K562 (cell line): ENCODE data around the gene DRD1. TPM values are rescaled to one million over a fixed set of nuclear protein-coding genes. Genes with fewer than 3 reads are reported as not detected.

Experiments
- ATAC-seq: fragments of 200-7000 bp; cut with Tn5 transposase; 3 replicates; pipeline ENCODE4 v1.9.1; 2020; ENCODE audit warnings: moderate library complexity
- BruUV-seq: library from RNA; stranded (reverse); fragments of 400-500 nt; replicated peaks from 2 replicates; lab custom pipeline; 2021; lab: Mats Ljungman, UMichigan
- CTCF ChIA-PET: fragments of 300-600 bp; formaldehyde crosslinking; extraction: SDS; loops from one replicate; lab custom pipeline; 2021; ENCODE audit warnings: low intra/inter-chr PET ratio; lab: Yijun Ruan, JAX
- POLR2A ChIA-PET: fragments of 300-600, 350-650 bp; sonication (Branson Sonifier 250); formaldehyde crosslinking; extraction: SDS; loops from one replicate; lab custom pipeline; 2021; ENCODE audit warnings: antibody characterized with exemption, inconsistent platforms; lab: Yijun Ruan, JAX
- DNase-seq, 4 experiments: peaks; one replicate each; pipeline versions ENCODE4 v3.0.0 to v3.0.0-alpha.2; 2011 to 2018; ENCODE audit warnings: low spot score in 3 of 4, mixed read lengths in 3 of 4; ENCODE audit errors: extremely low read depth in 1 of 4
- FAIRE-seq: peaks from 2 replicates; lab custom pipeline; 2011; peaks lifted over from hg19 to GRCh38; lab: Jason Lieb, UNC
- H2AFZ ChIP-seq: 2 replicates; pipeline ENCODE4 v1.6.0; 2011; ENCODE audit warnings: low read depth, low read length, control low read depth, inconsistent platforms
- H3K27ac ChIP-seq: fragments of 200-600 bp; 3 replicates; pipeline ENCODE4 v1.8.0; 2011; ENCODE audit warnings: low read depth, mild to moderate bottlenecking, control low read depth, inconsistent platforms, low read length, moderate library complexity, mixed read lengths; ENCODE audit errors: extremely low read depth
- H3K27me3 ChIP-seq, 2 experiments: fragments of 300-600 bp in 1 of 2; 2 replicates in 1 of 2; 3 replicates in 1 of 2; pipeline versions ENCODE4 v1.6.0 to v1.8.0; 2011; ENCODE audit warnings: inconsistent platforms in 2 of 2, low read length in 2 of 2, mild to moderate bottlenecking in 1 of 2, mixed read lengths in 1 of 2, moderate library complexity in 1 of 2; ENCODE audit not compliant: control insufficient read depth in 2 of 2, insufficient read depth in 2 of 2
- H3K36me3 ChIP-seq: fragments of 300-600 bp; 3 replicates; pipeline ENCODE4 v1.8.0; 2011; ENCODE audit warnings: mild to moderate bottlenecking, low read length, inconsistent platforms; ENCODE audit not compliant: control insufficient read depth, insufficient read depth
- H3K4me1 ChIP-seq, 2 experiments: fragments of 200-600 bp in 1 of 2; replicated peaks in 1 of 2; 2 replicates in 1 of 2; 3 replicates in 1 of 2; pipeline versions ENCODE4 v1.5.1 to v1.8.0; 2011; ENCODE audit warnings: inconsistent platforms in 2 of 2, low read length in 2 of 2, mild to moderate bottlenecking in 1 of 2, mixed read lengths in 1 of 2, moderate library complexity in 1 of 2; ENCODE audit not compliant: control insufficient read depth in 2 of 2, insufficient read depth in 2 of 2
- H3K4me2 ChIP-seq: 2 replicates; pipeline ENCODE4 v1.6.1; 2011; ENCODE audit warnings: low read length, control low read depth, inconsistent platforms, mixed read lengths; ENCODE audit not compliant: insufficient read depth
- H3K4me3 ChIP-seq: fragments of 200-600 bp; sonication (generic), shearing (Covaris generic); 2 replicates; pipeline ENCODE4 v1.5.1; 2016; ENCODE audit warnings: control low read depth, inconsistent platforms
- H3K79me2 ChIP-seq: fragments of 200-600 bp; 3 replicates; pipeline ENCODE4 v1.8.0; 2011; ENCODE audit warnings: low read length, inconsistent platforms; ENCODE audit not compliant: control insufficient read depth, insufficient read depth
- H3K9ac ChIP-seq, 2 experiments: 2 replicates each; pipeline versions ENCODE4 v1.6.0 to v1.6.1; 2011; ENCODE audit warnings: low read depth in 2 of 2, low read length in 2 of 2, control low read depth in 1 of 2, inconsistent platforms in 1 of 2, mild to moderate bottlenecking in 1 of 2, mixed read lengths in 1 of 2; ENCODE audit not compliant: insufficient read depth in 1 of 2
- H3K9me1 ChIP-seq: one replicate; pipeline ENCODE4 v1.6.0; 2011; ENCODE audit warnings: inconsistent platforms, mild to moderate bottlenecking, low read length, moderate library complexity; ENCODE audit not compliant: control insufficient read depth, insufficient read depth
- H3K9me3 ChIP-seq: replicated peaks from 2 replicates; pipeline ENCODE4 v1.5.1; 2011; ENCODE audit warnings: low read depth, low read length, inconsistent platforms; ENCODE audit not compliant: control insufficient read depth, insufficient read depth
- H4K20me1 ChIP-seq: replicated peaks from 2 replicates; pipeline ENCODE4 v1.6.1; 2011; ENCODE audit warnings: low read length, inconsistent platforms, mixed read lengths; ENCODE audit not compliant: control insufficient read depth, insufficient read depth
- ARHGAP35 ChIP-seq: fragments of 450-650 bp; IDR thresholded peaks from 2 replicates; pipeline ENCODE4 v1.6.1; 2018; ENCODE audit not compliant: partially characterized antibody
- CBX8 ChIP-seq: fragments of 200-600 bp; sonication (generic); IDR thresholded peaks from 2 replicates; pipeline ENCODE4 v1.6.1; 2012; ENCODE audit warnings: borderline replicate concordance, mixed run types, low read depth, mild to moderate bottlenecking, moderate library complexity, mixed read lengths, low read length, control low read depth, inconsistent platforms; ENCODE audit not compliant: poor library complexity, severe bottlenecking; ENCODE audit errors: extremely low read depth
- COPS2 ChIP-seq: fragments of 450-650 bp; conservative IDR thresholded peaks from 2 replicates; pipeline ENCODE4 v1.6.1; 2016; ENCODE audit warnings: mild to moderate bottlenecking, moderate library complexity
- GATAD2B ChIP-seq: fragments of 450-650 bp; IDR thresholded peaks from 2 replicates; pipeline ENCODE4 v1.6.1; 2017; ENCODE audit warnings: mild to moderate bottlenecking, borderline replicate concordance
- RBM25 ChIP-seq: fragments of 200-400 bp; formaldehyde crosslinking; IDR thresholded peaks from 2 replicates; pipeline ENCODE4 v1.6.1; 2018; ENCODE audit warnings: low read length, low read depth, moderate library complexity; ENCODE audit not compliant: severe bottlenecking
- RHOXF2B ChIP-seq: fragments of 250-450 bp; sonication (Bioruptor Pico); conservative IDR thresholded peaks from 2 replicates; pipeline ENCODE4 v1.5.1; 2021
- TBP ChIP-seq: optimal IDR thresholded peaks from 2 replicates; pipeline ENCODE3; 2011; ENCODE audit warnings: low read depth, low read length, improper control_type of control experiment
- ZC3H11A ChIP-seq: IDR thresholded peaks from 2 replicates; pipeline ENCODE4 v1.6.1; 2012; ENCODE audit warnings: low read depth, low read length, improper control_type of control experiment
- ZNF507 ChIP-seq: conservative IDR thresholded peaks from 2 replicates; pipeline ENCODE4 v1.6.1; 2017; ENCODE audit warnings: missing genetic modification characterization, missing compliant biosample characterization
- WGBS: fragments of 100-300 bp; shearing (Covaris generic); methylation state at CpG from one replicate; pipeline ENCODE4 v1.1.6; 2016; ENCODE audit warnings: low coverage, mixed read lengths; ENCODE audit not compliant: insufficient coverage; ENCODE audit errors: missing lambda C conversion rate; 5-methylcytosine and 5-hydroxymethylcytosine counted together
- in situ Hi-C: fragments of 300-500 bp; cut with MboI; formaldehyde crosslinking; loops from 4 replicates; pipeline ENCODE4 v1.15.0; 2018; ENCODE audit warnings: inconsistent platforms, mixed read lengths
- intact Hi-C: fragments of 100-400 bp; cut with micrococcal nuclease; formaldehyde crosslinking; loops from 2 replicates; pipeline ENCODE4 v1.14.2; 2022
- polyA plus RNA-seq, 8 experiments: library from polyadenylated mRNA; depleted of rRNA in 4 of 8; stranded (reverse) in 5 of 8; unstranded in 3 of 8; fragments of >200 nt; fragmentation: Nextera tagmentation in 2 of 8; fragmentation: Illumina TruSeq in 1 of 8; extraction: Ambion mirVana in 2 of 8; extraction: Trizol in 1 of 8; gene quantifications; 2 replicates each; pipeline versions ENCODE4 v1.2.1 to v1.2.3, GENCODE V29; 2011 to 2014; ENCODE audit warnings: inconsistent platforms in 1 of 8, missing spikeins in 1 of 8
- total RNA-seq, 7 experiments: library from RNA; depleted of rRNA in 6 of 7; stranded (reverse); fragments of >200 nt in 6 of 7; fragmentation: Illumina TruSeq in 2 of 7; extraction: Trizol in 2 of 7; gene quantifications; 2 replicates each; pipeline versions ENCODE4 v1.2.1 to v1.2.3, GENCODE V29; 2011 to 2021; ENCODE audit warnings: low replicate concordance in 1 of 7

DRD1 gene
- total and polyA plus RNA-seq, 9 of the 15 experiments (the other 6 are each of a cell fraction or from before 2014, with no cell fraction given) = not detected

GRCh38 chr5:175475248-175475647 lies 31.3 kb upstream of the DRD1 start:
- H3K27me3 ChIP-seq = peaks cover 24 to 44% of the 10 kb centered on the region in 2 experiments
- no peak overlapping the region for H3K9ac ChIP-seq
- ChIA-PET POLR2A (no interaction called here), CTCF (no interaction called here)
- peaks cover under 1 to 17% of the 10 kb centered on the region in 2 experiments; a peak in 2 of 5 replicates for H3K4me1 ChIP-seq
- no peak overlapping the region for H3K4me2 ChIP-seq
- 0% methylated on average over 1 of the region's 1 CpG for WGBS
- no peaks in the 10 kb centered on the region for H3K9me3 ChIP-seq
- peaks cover 19% of the 10 kb centered on the region for H3K79me2 ChIP-seq
- no peak for DNase-seq
- H4K20me1 ChIP-seq = peaks cover under 1% of the 10 kb centered on the region
- H3K9me1 ChIP-seq = no peaks in the 10 kb centered on the region
- BruUV-seq = no TSS peak
- FAIRE-seq = no peak
- peaks cover under 1% of the 10 kb centered on the region; the same call in 2 of the 3 replicates for H3K36me3 ChIP-seq
- in situ Hi-C loops = no loop called here
- no peak overlapping the region for H3K4me3 ChIP-seq
- TF ChIP-seq ZNF507 (no peak), CBX8 (peak; percentile 35), RHOXF2B (CRISPR knock-in tag) (no peak), ARHGAP35 (no peak), COPS2 (no peak), ZC3H11A (no peak), GATAD2B (no peak)
- ATAC-seq = no peak
- intact Hi-C loops = no loop called here
- H3K27ac ChIP-seq = no peak overlapping the region
- H2AFZ ChIP-seq = no peak overlapping the region

- BruUV-seq = no TSS peak
- H3K9me3 ChIP-seq = no peaks in the 10 kb centered on the region
- no peaks in the 10 kb centered on the region for H3K9me1 ChIP-seq
- no peaks in the 10 kb centered on the region for H3K79me2 ChIP-seq
- H4K20me1 ChIP-seq = no peaks in the 10 kb centered on the region
- POLR2A ChIA-PET = no interaction called here
- ATAC-seq (no peak), FAIRE-seq (no peak), DNase-seq (no peak)
- H3K36me3 ChIP-seq = no peaks in the 10 kb centered on the region
- H3K27ac ChIP-seq = no peak overlapping the region
- H2AFZ ChIP-seq = no peak overlapping the region
- no peak overlapping the region for H3K9ac ChIP-seq
- intact Hi-C loops = no loop called here
- no peak overlapping the region for H3K4me3 ChIP-seq
- CTCF ChIA-PET = no interaction called here
- in situ Hi-C loops = no loop called here
- no peak overlapping the region for H3K4me2 ChIP-seq
- peaks cover 29 to 56% of the 10 kb centered on the region in 2 experiments for H3K27me3 ChIP-seq
- TF ChIP-seq RBM25 (peak; percentile 53), TBP (no peak)
- H3K4me1 ChIP-seq = no peaks in the 10 kb centered on the region
Observed at GRCh38 chr5:175472378-175472777, 28.4 kb upstream of the DRD1 start.
